HepG2 (cell line): ENCODE results near the gene TP53TG5. TPM values are rescaled to one million over a fixed set of nuclear protein-coding genes. Genes with fewer than 3 reads are reported as not detected.

Experiments used
- ESRRA ChIP-seq: sonication (generic); formaldehyde crosslinking; IDR thresholded peaks from 2 replicates; pipeline ENCODE4 v1.5.1; 2020; ENCODE audit warnings: mild to moderate bottlenecking, low read depth, missing genetic modification reagents
- JDP2 ChIP-seq: sonication (generic); formaldehyde crosslinking; IDR thresholded peaks from 2 replicates; pipeline ENCODE4 v1.8.1; 2022; ENCODE audit warnings: missing genetic modification reagents, borderline replicate concordance
- KLF6 ChIP-seq: IDR thresholded peaks from 2 replicates; pipeline ENCODE4 v1.8.0; 2016; ENCODE audit warnings: missing biosample characterization, missing genetic modification reagents
- LCORL ChIP-seq, 2 experiments: fragments of 450-650 bp in 1 of 2; sonication (generic) in 1 of 2; formaldehyde crosslinking in 1 of 2; IDR thresholded peaks; 2 replicates each; pipeline versions ENCODE4 v1.5.0 to v1.6.1; 2017 to 2020; ENCODE audit warnings: antibody characterized with exemption in 1 of 2, missing genetic modification reagents in 1 of 2
- MAFK ChIP-seq, 2 experiments: IDR thresholded peaks in 1 of 2; conservative IDR thresholded peaks in 1 of 2; 2 replicates each; pipeline ENCODE4 v1.6.1; 2011; ENCODE audit warnings: improper control_type of control experiment in 2 of 2, low read length in 2 of 2
- NFE2L2 ChIP-seq: fragments of 150-350 bp; IDR thresholded peaks from 2 replicates; pipeline ENCODE4 v1.6.1; 2014; ENCODE audit warnings: low read length
- NFKBIZ ChIP-seq: IDR thresholded peaks from 2 replicates; pipeline ENCODE4 v1.6.1; 2018; ENCODE audit warnings: missing genetic modification reagents, missing compliant biosample characterization
- PAX8 ChIP-seq: sonication (generic); formaldehyde crosslinking; IDR thresholded peaks from 2 replicates; pipeline ENCODE4 v1.8.0; 2022; ENCODE audit warnings: mild to moderate bottlenecking, missing genetic modification reagents, borderline replicate concordance
- POLR2AphosphoS5 ChIP-seq: IDR thresholded peaks from 2 replicates; pipeline ENCODE4 v1.6.1; 2012; ENCODE audit warnings: low read depth, low read length
- SNRNP70 ChIP-seq: fragments of 200-400 bp; formaldehyde crosslinking; IDR thresholded peaks from 2 replicates; pipeline ENCODE4 v1.6.1; 2017; ENCODE audit warnings: mild to moderate bottlenecking, low read depth, low read length, moderate library complexity
- SP2 ChIP-seq: sonication (generic); formaldehyde crosslinking; IDR thresholded peaks from 2 replicates; pipeline ENCODE4 v1.5.1; 2020; ENCODE audit warnings: mild to moderate bottlenecking, missing genetic modification reagents
- ZBTB7A ChIP-seq: sonication (generic); formaldehyde crosslinking; IDR thresholded peaks from 2 replicates; pipeline ENCODE4 v1.8.0; 2022; ENCODE audit warnings: mild to moderate bottlenecking, missing genetic modification reagents
- ZEB1 ChIP-seq: IDR thresholded peaks from 2 replicates; pipeline ENCODE4 v1.6.1; 2012; ENCODE audit warnings: mild to moderate bottlenecking, low read depth, inconsistent platforms; ENCODE audit not compliant: insufficient replicate concordance
- ZKSCAN8 ChIP-seq: IDR thresholded peaks from 2 replicates; pipeline ENCODE4 v1.6.1; 2016; ENCODE audit warnings: borderline replicate concordance, missing genetic modification reagents, missing compliant biosample characterization
- ZNF546 ChIP-seq: sonication (generic); formaldehyde crosslinking; conservative IDR thresholded peaks from 2 replicates; pipeline ENCODE4 v1.8.1; 2023; ENCODE audit warnings: mild to moderate bottlenecking, missing genetic modification reagents
- ZNF660 ChIP-seq: sonication (generic); formaldehyde crosslinking; IDR thresholded peaks from 2 replicates; pipeline ENCODE4 v1.5.1; 2020; ENCODE audit warnings: mild to moderate bottlenecking, low read depth, missing genetic modification reagents, borderline replicate concordance
- polyA plus RNA-seq, 8 experiments: library from polyadenylated mRNA; depleted of rRNA in 3 of 8; stranded (reverse) in 7 of 8; unstranded in 1 of 8; fragments of >200 nt; fragmentation: Illumina TruSeq in 4 of 8; extraction: Trizol in 4 of 8; gene quantifications; 2 replicates each; pipeline versions ENCODE4 v1.2.1 to v1.2.3, GENCODE V29; 2011 to 2016; ENCODE audit warnings: low read depth in 4 of 8, missing spikeins in 1 of 8, mixed read lengths in 1 of 8; ENCODE audit not compliant: insufficient read depth in 1 of 8
- total RNA-seq, 5 experiments: library from RNA; depleted of rRNA; stranded (reverse); fragments of >200 nt; fragmentation: Illumina TruSeq; extraction: Trizol; gene quantifications; 2 replicates each; pipeline ENCODE4 v1.2.3, GENCODE V29; 2016; ENCODE audit warnings: low read depth in 1 of 5
- TF ChIP-seq, protein P1 (sequence below): sonication (generic); formaldehyde crosslinking; IDR thresholded peaks from 2 replicates; pipeline ENCODE4 v1.4.0; 2020; ENCODE audit warnings: missing genetic modification reagents, borderline replicate concordance
- TF ChIP-seq, protein P2 (sequence below): sonication (generic); formaldehyde crosslinking; conservative IDR thresholded peaks from 2 replicates; pipeline ENCODE4 v1.8.0; 2022; ENCODE audit warnings: missing genetic modification reagents
- TF ChIP-seq, protein P3 (sequence below): sonication (generic); formaldehyde crosslinking; IDR thresholded peaks from 2 replicates; pipeline ENCODE4 v1.4.0; 2020; ENCODE audit warnings: missing genetic modification reagents, borderline replicate concordance
- TF ChIP-seq, protein P4 (sequence below): sonication (generic); formaldehyde crosslinking; IDR thresholded peaks from 2 replicates; pipeline ENCODE4 v1.4.0; 2020; ENCODE audit warnings: mild to moderate bottlenecking, missing genetic modification reagents, borderline replicate concordance

TP53TG5 gene
- total and polyA plus RNA-seq, 2 of the 13 experiments (the other 11 are each of a cell fraction or from before 2014, with no cell fraction given): 0.11 TPM; not detected in 1

DNA sequence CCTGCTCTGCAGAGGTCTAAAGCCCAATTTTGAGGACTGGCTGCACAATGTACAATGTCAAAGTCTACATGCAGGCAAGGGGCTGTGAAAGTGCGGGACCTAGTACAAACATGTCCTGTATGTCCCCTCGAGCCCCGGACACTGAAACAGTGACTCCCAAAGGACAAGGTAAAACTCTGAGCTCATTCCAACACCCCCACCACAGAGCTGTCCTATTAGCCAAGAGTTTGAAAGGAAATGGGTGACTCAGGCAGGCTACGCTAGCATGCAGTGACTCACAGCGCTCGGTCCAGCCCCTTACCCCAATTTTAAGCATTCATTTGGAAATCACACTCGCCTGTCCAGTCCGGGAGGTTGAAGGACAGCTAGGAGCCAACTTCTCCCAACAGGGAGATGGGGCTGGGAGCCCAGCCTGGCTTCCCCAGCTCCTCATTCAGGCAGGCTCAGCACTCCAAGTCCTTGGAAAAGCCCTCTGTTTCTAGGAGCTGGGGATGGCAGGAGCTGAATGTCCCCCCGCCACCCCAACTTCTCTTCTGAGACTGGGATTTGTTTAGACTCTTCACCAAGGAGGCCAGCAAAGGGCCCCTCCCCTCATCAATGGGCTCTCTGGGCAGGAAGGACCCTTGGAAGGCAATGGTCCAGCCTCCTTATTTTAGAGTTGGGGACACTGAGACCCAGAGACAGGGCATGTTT, 33.8 kb downstream of the TP53TG5 start (continued):
- TF ChIP-seq, protein P1, sequence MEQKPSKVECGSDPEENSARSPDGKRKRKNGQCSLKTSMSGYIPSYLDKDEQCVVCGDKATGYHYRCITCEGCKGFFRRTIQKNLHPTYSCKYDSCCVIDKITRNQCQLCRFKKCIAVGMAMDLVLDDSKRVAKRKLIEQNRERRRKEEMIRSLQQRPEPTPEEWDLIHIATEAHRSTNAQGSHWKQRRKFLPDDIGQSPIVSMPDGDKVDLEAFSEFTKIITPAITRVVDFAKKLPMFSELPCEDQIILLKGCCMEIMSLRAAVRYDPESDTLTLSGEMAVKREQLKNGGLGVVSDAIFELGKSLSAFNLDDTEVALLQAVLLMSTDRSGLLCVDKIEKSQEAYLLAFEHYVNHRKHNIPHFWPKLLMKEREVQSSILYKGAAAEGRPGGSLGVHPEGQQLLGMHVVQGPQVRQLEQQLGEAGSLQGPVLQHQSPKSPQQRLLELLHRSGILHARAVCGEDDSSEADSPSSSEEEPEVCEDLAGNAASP (CRISPR knock-in tag): no peak
- TF ChIP-seq ESRRA: no peak; the same call in 1 of the 2 replicates
- TF ChIP-seq MAFK (conservative IDR thresholded peaks at IDR 0.05 in 1 of 2, IDR thresholded peaks at IDR 0.05 in 1 of 2; ENCODE audit: low read length in 2 of 2): no peak
- peak; percentile 57; the same call in 1 of the 2 replicates for TF ChIP-seq ZKSCAN8 (CRISPR knock-in tag)
- TF ChIP-seq ZBTB7A: peak; percentile 78; the same call in 1 of the 2 replicates
- TF ChIP-seq, protein P2, sequence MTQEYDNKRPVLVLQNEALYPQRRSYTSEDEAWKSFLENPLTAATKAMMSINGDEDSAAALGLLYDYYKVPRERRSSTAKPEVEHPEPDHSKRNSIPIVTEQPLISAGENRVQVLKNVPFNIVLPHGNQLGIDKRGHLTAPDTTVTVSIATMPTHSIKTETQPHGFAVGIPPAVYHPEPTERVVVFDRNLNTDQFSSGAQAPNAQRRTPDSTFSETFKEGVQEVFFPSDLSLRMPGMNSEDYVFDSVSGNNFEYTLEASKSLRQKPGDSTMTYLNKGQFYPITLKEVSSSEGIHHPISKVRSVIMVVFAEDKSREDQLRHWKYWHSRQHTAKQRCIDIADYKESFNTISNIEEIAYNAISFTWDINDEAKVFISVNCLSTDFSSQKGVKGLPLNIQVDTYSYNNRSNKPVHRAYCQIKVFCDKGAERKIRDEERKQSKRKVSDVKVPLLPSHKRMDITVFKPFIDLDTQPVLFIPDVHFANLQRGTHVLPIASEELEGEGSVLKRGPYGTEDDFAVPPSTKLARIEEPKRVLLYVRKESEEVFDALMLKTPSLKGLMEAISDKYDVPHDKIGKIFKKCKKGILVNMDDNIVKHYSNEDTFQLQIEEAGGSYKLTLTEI (CRISPR knock-in tag): no peak
- no peak for TF ChIP-seq ZNF660
- TF ChIP-seq, protein P3, sequence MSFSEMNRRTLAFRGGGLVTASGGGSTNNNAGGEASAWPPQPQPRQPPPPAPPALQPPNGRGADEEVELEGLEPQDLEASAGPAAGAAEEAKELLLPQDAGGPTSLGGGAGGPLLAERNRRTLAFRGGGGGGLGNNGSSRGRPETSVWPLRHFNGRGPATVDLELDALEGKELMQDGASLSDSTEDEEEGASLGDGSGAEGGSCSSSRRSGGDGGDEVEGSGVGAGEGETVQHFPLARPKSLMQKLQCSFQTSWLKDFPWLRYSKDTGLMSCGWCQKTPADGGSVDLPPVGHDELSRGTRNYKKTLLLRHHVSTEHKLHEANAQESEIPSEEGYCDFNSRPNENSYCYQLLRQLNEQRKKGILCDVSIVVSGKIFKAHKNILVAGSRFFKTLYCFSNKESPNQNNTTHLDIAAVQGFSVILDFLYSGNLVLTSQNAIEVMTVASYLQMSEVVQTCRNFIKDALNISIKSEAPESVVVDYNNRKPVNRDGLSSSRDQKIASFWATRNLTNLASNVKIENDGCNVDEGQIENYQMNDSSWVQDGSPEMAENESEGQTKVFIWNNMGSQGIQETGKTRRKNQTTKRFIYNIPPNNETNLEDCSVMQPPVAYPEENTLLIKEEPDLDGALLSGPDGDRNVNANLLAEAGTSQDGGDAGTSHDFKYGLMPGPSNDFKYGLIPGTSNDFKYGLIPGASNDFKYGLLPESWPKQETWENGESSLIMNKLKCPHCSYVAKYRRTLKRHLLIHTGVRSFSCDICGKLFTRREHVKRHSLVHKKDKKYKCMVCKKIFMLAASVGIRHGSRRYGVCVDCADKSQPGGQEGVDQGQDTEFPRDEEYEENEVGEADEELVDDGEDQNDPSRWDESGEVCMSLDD (CRISPR knock-in tag): peak; percentile 88; the same call in 1 of the 2 replicates
- peak; percentile 51 for TF ChIP-seq POLR2AphosphoS5
- TF ChIP-seq PAX8 (CRISPR knock-in tag): no peak
- TF ChIP-seq KLF6 (CRISPR knock-in tag): no peak
- 0 out of 2 replicates have a peak, but pooled peaks have one; percentile 26 for TF ChIP-seq ZNF546 (CRISPR knock-in tag)
- TF ChIP-seq SP2 (CRISPR knock-in tag): peak; percentile 58; the same call in 1 of the 2 replicates
- TF ChIP-seq ZEB1: no peak
- no peak for TF ChIP-seq NFKBIZ (CRISPR knock-in tag)
- no peak for TF ChIP-seq SNRNP70
- TF ChIP-seq NFE2L2: no peak; the same call in 1 of the 2 replicates
- TF ChIP-seq, protein P4, sequence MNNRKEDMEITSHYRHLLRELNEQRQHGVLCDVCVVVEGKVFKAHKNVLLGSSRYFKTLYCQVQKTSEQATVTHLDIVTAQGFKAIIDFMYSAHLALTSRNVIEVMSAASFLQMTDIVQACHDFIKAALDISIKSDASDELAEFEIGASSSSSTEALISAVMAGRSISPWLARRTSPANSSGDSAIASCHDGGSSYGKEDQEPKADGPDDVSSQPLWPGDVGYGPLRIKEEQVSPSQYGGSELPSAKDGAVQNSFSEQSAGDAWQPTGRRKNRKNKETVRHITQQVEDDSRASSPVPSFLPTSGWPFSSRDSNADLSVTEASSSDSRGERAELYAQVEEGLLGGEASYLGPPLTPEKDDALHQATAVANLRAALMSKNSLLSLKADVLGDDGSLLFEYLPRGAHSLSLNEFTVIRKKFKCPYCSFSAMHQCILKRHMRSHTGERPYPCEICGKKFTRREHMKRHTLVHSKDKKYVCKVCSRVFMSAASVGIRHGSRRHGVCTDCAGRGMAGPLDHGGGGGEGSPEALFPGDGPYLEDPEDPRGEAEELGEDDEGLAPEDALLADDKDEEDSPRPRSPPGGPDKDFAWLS: 0 out of 2 replicates have a peak, but pooled peaks have one; percentile 3
- peak; percentile 85 for TF ChIP-seq LCORL (IDR thresholded peaks at IDR 0.05)
- peak; percentile 100 for TF ChIP-seq LCORL (CRISPR knock-in tag; IDR thresholded peaks at IDR 0.05)
- no peak for TF ChIP-seq JDP2
